GM18511 (cell line): ENCODE results near the gene SHOC2.

Experiments
- ATAC-seq: cut with Tn5 transposase; IDR thresholded peaks from one replicate; pipeline ENCODE4 v1.9.1; 2021; ENCODE audit warnings: mild to moderate bottlenecking, moderate library complexity; ENCODE audit not compliant: unreplicated experiment

Gene SHOC2

DNA sequence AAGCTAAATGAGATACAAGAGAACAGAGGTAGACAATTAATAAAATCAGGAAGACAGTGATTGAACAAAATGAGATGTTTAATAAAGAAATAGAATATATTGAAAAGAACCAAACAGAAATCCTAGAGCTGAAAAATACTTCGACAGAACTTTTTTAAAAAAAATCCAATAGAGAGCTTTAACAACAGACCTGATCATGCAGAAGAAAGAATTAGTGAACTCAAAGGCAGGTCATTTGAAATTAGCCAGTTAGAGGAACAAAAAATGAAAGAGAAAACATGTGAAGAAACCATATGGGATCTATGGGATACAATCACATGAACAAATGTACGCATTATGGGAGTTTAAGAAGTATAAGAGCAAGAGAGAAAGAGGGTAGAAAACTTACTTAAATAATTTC is 120.1 kb downstream of the SHOC2 start:
- no peak for ATAC-seq

- no peak for ATAC-seq
These were observed 137.6 kb downstream of the SHOC2 start for GRCh38 chr10:111057006-111057405.
